Measurements from ENCODE around the gene ATRX.
"Not testable (repeated sequence)": the region's sequence is repeated elsewhere in the genome, so short reads cannot be mapped to it uniquely, and the experiment has no call there.

The ATRX gene

DNA sequence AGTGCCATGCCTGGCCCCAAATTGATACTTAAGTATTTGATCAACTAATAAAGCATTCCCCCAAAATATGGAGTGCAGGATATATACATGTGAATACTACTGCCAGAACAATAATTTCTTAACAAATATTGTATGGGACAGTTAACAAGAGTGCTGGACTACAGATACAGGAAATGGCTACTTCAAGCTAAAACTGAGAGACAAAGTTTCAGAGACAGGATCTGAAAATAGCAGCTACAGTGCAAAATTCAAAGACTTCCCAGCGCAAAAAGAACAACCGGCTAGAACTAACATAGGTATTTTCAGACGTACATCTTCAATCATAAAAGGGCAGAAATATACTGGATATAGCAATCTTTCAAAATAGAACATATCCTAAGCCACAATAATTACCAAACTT is 6.3 kb downstream of the ATRX start:
- TF ChIP-seq TAF1 (IDR thresholded peaks at IDR 0.05; ENCODE audit: borderline replicate concordance, low read depth, low read length) (no peak), POLR2AphosphoS5 (IDR thresholded peaks at IDR 0.05; ENCODE audit: low read depth, low read length) (no peak), POLR2A (IDR thresholded peaks at IDR 0.05; ENCODE audit: low read depth, low read length) (no peak)
- FAIRE-seq (no peak), DNase-seq (ENCODE audit: insufficient read length) (no peak)

DNA sequence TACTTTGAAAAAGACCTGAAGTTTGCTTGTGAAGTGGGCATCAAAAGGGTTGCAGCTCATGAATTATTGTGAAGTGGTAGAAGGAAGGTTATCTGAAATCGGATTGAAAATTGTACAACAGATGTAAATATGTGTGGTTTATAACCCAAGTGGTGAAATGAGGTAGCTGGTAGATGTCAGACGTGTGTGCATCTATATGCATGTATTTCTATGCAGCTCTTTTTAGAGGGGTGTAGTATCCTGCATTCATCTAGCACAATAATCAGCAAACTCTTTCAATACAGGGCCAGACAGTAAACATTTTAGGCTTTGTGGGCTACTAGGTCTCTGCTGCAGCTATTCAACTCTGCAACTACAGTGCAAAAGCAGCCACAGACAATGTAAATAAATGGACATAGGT is 9.4 kb downstream of the ATRX start:
- DNase-seq (ENCODE audit: insufficient read length) (no peak), FAIRE-seq (no peak)
- TF ChIP-seq POLR2A (IDR thresholded peaks at IDR 0.05; ENCODE audit: low read depth, low read length) (no peak), TAF1 (IDR thresholded peaks at IDR 0.05; ENCODE audit: borderline replicate concordance, low read depth, low read length) (no peak), POLR2AphosphoS5 (IDR thresholded peaks at IDR 0.05; ENCODE audit: low read depth, low read length) (no peak)

- DNase-seq (ENCODE audit: insufficient read length) (no peak), FAIRE-seq (no peak)
- TF ChIP-seq POLR2AphosphoS5 (IDR thresholded peaks at IDR 0.05; ENCODE audit: low read depth, low read length) (no peak), TAF1 (IDR thresholded peaks at IDR 0.05; ENCODE audit: borderline replicate concordance, low read depth, low read length) (no peak), POLR2A (IDR thresholded peaks at IDR 0.05; ENCODE audit: low read depth, low read length) (no peak)
Measured at GRCh38 chrX:77771601-77772000, 14.4 kb downstream of the ATRX start.

- no peak for FAIRE-seq
- DNase-seq (ENCODE audit: insufficient read length): no peak
- no peak for TF ChIP-seq POLR2A (IDR thresholded peaks at IDR 0.05; ENCODE audit: low read depth, low read length)
Measured at GRCh38 chrX:77768787-77769186, 17.2 kb downstream of the ATRX start.

DNA sequence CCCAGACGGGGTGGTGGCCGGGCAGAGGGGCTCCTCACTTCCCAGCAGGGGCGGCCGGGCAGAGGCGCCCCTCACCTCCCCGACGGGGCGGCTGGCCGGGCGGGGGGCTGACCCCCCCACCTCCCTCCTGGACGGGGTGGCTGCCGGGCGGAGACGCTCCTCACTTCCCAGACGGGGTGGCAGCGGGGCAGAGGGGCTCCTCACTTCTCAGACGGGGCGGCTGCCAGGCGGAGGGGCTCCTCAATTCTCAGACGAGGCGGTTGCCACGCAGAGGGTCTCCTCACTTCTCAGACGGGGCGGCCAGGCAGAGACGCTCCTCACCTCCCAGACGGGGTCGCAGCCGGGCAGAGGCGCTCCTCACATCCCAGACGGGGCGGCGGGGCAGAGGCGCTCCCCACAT is 19.8 kb downstream of the ATRX start:
- DNase-seq (ENCODE audit: insufficient read length); FAIRE-seq: not testable (repeated sequence)

DNA sequence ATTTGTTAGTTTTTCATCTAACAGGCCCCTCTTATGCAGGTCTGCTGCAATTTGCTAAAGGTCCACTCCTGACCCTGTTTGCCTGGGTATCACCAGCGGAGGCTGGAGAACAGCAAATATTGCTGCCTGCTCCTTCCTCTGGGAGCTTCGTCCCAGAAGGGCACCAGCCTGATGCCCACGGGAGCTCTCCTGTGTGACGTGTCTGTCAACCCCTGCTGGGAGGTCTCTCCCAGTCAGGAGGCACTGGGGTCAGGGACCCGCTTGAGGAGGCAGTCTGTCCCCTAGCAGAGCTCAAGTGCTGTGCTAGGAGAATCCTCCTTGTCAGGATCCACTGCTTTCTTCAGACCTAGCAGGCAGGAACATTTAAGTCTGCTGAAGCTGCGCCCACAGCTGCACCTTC is 30.5 kb downstream of the ATRX start:
- no peak for TF ChIP-seq POLR2AphosphoS5 (IDR thresholded peaks at IDR 0.05; ENCODE audit: low read depth, low read length)

GRCh38 chrX:77753942-77754341 is 32.1 kb downstream of the ATRX start:
- not testable (repeated sequence) for DNase-seq (ENCODE audit: insufficient read length); FAIRE-seq

More for the DNA sequence above, 30.5 kb downstream of the ATRX start:
- FAIRE-seq (no peak), DNase-seq (ENCODE audit: insufficient read length) (no peak)

- TF ChIP-seq TAF1 (IDR thresholded peaks at IDR 0.05; ENCODE audit: borderline replicate concordance, low read depth, low read length) (no peak), POLR2A (IDR thresholded peaks at IDR 0.05; ENCODE audit: low read depth, low read length) (no peak), POLR2AphosphoS5 (IDR thresholded peaks at IDR 0.05; ENCODE audit: low read depth, low read length) (no peak)
- no peak for FAIRE-seq
Measured at GRCh38 chrX:77749695-77750094, 36.3 kb downstream of the ATRX start.

DNA sequence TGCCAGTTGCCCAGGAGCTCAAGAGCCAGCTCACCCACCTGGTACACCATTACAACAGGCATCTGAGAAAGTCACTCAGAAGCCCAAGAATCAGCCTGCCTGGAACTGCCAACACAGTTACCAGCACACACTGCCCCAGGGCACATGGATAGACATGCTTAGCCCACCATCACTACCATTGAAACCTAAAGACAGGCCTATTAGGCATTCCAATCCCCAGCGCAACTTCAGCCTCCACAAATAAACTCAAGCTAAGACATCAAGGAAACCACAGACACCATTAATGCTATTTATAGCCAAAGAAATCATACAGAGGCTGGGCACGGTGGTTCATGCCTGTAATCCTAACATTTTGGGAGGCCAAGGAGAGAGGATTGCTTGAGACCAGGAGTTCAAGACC is 42.3 kb downstream of the ATRX start:
- TF ChIP-seq POLR2A (IDR thresholded peaks at IDR 0.05; ENCODE audit: low read depth, low read length) (no peak), POLR2AphosphoS5 (IDR thresholded peaks at IDR 0.05; ENCODE audit: low read depth, low read length) (no peak), TAF1 (IDR thresholded peaks at IDR 0.05; ENCODE audit: borderline replicate concordance, low read depth, low read length) (no peak)
- no peak for FAIRE-seq
- DNase-seq (ENCODE audit: insufficient read length): no peak

More at GRCh38 chrX:77749695-77750094, 36.3 kb downstream of the ATRX start:
- no peak for DNase-seq (ENCODE audit: insufficient read length)

- DNase-seq (ENCODE audit: insufficient read length): no peak
- no peak for FAIRE-seq
- TF ChIP-seq POLR2A (IDR thresholded peaks at IDR 0.05; ENCODE audit: low read depth, low read length): no peak
- TF ChIP-seq POLR2AphosphoS5 (IDR thresholded peaks at IDR 0.05; ENCODE audit: low read depth, low read length): no peak
- TF ChIP-seq TAF1 (IDR thresholded peaks at IDR 0.05; ENCODE audit: borderline replicate concordance, low read depth, low read length): no peak
Measured at GRCh38 chrX:77742788-77743476, 43.1 kb downstream of the ATRX start.

DNA sequence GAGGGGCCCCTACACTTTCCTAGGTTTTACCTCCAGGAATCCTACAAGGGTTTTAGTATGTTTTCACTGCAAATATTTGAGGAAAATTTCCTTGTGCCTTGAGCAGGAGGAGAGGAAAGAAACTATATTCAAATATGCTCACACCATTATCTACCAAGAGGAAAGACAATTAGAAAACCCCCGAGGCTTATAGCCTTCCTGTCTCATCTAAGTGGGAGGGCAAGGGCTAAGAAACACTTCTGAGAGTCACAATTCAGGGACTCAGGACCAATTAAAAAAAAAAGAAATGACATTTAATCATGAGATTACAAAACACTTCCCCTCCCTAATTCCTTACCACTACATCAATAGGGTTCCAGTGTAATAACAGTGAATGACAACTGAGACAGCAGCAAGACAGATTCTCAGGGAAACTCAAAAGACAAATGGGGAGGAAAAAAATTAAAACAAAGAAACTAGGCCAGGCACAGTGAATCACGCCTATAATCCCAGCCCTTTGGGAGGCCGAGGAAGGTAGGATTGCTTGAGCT is 45.6 kb downstream of the ATRX start:
- FAIRE-seq (no peak), DNase-seq (ENCODE audit: insufficient read length) (no peak)
- TF ChIP-seq POLR2AphosphoS5 (IDR thresholded peaks at IDR 0.05; ENCODE audit: low read depth, low read length): no peak
- TF ChIP-seq POLR2A (IDR thresholded peaks at IDR 0.05; ENCODE audit: low read depth, low read length): no peak
- TF ChIP-seq TAF1 (IDR thresholded peaks at IDR 0.05; ENCODE audit: borderline replicate concordance, low read depth, low read length): no peak

DNA sequence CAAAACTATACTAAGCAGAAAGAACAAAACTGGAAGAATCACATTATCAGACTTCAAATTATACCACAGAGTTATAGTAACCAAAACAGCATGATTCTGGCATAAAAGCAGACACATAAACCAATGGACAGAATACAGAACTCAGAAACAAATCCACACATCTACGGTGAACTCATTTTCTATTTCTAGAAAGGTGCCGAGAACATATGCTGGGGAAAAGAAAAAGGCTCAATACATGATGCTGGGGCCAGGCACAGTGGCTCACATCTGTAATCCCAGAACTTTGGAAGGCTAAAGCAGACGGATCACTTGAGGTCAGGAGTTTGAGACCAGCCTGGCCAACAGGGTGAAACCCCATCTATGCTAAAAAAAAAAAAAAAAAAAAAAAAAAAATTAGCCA is 52.7 kb downstream of the ATRX start:
- no peak for FAIRE-seq

GRCh38 chrX:77731821-77732419 is 54.1 kb downstream of the ATRX start:
- no peak for TF ChIP-seq POLR2A (IDR thresholded peaks at IDR 0.05; ENCODE audit: low read depth, low read length)
- TF ChIP-seq TAF1 (IDR thresholded peaks at IDR 0.05; ENCODE audit: borderline replicate concordance, low read depth, low read length): no peak
- no peak for TF ChIP-seq POLR2AphosphoS5 (IDR thresholded peaks at IDR 0.05; ENCODE audit: low read depth, low read length)
- no peak for DNase-seq (ENCODE audit: insufficient read length)
- FAIRE-seq: no peak

More for the DNA sequence above, 52.7 kb downstream of the ATRX start:
- TF ChIP-seq POLR2A (IDR thresholded peaks at IDR 0.05; ENCODE audit: low read depth, low read length) (no peak), POLR2AphosphoS5 (IDR thresholded peaks at IDR 0.05; ENCODE audit: low read depth, low read length) (no peak), TAF1 (IDR thresholded peaks at IDR 0.05; ENCODE audit: borderline replicate concordance, low read depth, low read length) (no peak)
- no peak for DNase-seq (ENCODE audit: insufficient read length)

GRCh38 chrX:77726095-77726494 is 59.9 kb downstream of the ATRX start:
- not testable (repeated sequence) for FAIRE-seq

More at GRCh38 chrX:77726095-77726494, 59.9 kb downstream of the ATRX start:
- DNase-seq (ENCODE audit: insufficient read length): not testable (repeated sequence)

Data from GM12892 (cell line).